HG03064 (cell line): ENCODE data around the gene MEP1A.
"Not testable (repeated sequence)": the region's sequence is repeated elsewhere in the genome, so short reads cannot be mapped to it uniquely, and the experiment has no call there.

ENCODE experiments used
- ATAC-seq: cut with Tn5 transposase; IDR thresholded peaks from one replicate; pipeline ENCODE4 v1.9.1; 2021; ENCODE audit warnings: low read depth; ENCODE audit not compliant: unreplicated experiment

The MEP1A gene, protein sequence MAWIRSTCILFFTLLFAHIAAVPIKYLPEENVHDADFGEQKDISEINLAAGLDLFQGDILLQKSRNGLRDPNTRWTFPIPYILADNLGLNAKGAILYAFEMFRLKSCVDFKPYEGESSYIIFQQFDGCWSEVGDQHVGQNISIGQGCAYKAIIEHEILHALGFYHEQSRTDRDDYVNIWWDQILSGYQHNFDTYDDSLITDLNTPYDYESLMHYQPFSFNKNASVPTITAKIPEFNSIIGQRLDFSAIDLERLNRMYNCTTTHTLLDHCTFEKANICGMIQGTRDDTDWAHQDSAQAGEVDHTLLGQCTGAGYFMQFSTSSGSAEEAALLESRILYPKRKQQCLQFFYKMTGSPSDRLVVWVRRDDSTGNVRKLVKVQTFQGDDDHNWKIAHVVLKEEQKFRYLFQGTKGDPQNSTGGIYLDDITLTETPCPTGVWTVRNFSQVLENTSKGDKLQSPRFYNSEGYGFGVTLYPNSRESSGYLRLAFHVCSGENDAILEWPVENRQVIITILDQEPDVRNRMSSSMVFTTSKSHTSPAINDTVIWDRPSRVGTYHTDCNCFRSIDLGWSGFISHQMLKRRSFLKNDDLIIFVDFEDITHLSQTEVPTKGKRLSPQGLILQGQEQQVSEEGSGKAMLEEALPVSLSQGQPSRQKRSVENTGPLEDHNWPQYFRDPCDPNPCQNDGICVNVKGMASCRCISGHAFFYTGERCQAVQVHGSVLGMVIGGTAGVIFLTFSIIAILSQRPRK

DNA sequence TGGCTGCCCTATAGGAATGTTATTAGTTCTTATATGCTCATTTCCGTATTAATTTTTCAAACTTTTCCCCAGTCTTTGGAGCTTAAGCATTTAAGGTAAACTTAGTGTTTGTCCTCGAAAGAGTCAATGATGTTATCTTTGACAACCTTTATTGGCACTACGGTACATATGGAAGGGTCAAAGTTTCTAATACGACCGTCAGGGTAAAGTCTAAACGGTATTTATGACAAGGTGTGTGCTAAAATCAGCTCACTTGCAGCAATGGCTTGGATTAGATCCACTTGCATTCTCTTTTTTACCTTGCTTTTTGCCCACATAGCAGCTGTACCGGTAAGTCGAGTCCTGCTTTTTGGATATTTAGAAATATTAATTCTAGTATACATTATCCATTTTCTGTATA is at the start of gene MEP1A:
Gene MEP1A (plus strand): TSS at position 252 of the 400 bp plus-strand sequence. CDS start 10 bp downstream, at position 262.
- no peak for ATAC-seq

DNA sequence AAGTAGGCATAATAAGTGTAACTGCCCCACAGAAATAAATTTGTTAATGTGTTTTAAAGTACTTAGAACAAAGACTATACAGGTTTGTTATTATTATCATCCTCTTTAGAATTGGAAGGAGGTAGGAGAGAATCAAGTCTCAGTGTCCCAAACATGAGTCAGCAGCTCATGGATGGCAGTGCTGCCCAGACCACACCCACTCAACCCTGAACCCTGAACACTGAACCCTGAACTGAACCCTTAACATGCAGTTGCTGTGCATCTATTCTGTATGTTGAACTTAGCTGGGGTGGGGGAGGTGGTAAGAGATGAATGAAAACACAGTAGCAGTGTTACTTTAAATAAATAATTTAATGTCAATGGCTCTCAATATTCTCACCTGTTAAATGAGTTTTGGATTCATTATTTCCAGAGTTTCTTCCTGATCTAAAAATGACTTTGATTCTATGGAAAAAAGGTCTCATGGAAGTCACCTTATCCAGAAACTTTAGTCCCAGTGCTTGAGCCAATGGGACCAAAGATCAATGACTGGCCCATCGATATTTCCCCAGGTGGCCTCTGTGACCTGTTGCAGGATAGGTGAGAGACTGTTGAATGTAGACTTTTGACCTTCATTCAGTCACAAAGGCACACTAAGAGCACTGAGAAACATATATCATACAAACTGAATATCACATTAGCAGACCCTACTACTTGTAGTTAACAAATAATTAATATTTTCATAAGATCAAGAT is 49.6 kb upstream of the MEP1A start:
- no peak for ATAC-seq

DNA sequence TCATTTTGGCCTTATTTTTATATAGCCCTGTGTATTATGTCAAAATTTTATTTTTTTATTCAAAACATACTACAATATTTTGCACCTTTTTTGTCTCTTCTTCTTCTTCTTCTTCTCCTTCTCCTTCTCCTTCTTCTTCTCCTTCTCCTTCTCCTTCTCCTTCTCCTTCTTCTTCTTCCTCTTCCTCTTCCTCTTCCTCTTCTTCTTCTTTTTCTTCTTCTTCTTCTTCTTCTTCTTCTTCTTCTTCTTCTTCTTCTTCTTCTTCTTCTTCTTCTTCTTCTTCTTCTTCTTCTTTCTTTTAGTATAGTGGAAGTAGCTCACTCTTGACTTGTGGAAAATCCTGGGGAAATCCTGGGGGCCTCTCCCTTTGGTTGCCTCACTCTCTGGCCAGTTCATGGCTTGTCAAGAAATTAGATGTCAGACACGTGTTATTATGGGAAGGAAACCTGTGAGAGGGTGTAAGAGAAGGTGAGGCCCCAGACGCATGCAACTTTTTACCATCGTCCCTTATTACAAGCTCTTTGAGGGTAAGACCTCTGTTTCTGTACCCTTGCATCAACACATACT is 48.9 kb upstream of the MEP1A start:
- not testable (repeated sequence) for ATAC-seq

DNA sequence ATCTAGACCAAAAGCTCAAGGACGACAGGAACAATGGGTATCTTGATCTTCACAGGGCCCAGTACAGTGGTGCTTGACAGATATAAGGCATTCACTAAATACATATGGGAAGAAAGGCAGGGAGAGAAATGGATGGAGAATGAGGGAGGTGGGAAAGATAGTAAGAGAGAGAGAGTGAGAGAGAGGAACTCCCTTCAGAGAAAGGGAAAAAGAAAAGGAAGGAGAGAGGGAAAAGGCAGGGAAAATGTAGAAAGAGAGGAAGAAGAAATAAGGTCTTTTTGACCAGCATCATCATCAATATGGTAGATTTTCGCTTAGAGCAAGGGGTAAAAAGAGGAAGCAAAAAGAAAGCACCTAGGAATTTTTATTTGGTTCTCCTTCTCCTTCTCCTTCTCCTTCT is 47.2 kb upstream of the MEP1A start:
- no peak for ATAC-seq

DNA sequence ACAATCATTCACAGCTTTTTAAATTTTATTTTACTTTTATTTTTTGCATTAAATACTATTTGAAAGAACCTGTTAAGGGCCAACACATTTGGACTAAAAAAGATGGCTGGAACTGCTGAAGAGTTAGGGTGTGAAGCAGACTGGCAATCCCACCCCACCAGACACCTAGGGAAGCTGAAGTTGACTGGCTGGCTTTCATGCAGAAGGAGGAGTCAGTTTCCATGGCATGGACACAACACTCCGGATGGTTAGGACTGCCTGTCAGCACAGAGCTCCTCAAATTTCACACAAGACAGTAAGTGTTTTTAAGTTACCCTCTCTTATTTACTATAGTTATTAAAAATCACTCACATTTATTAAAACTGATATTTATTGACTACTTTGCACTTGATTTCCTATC is 46.5 kb upstream of the MEP1A start, which contains the start of gene ANKRD66:
Gene ANKRD66 (plus strand): TSS at position 238 of the 400 bp plus-strand sequence. CDS start 5,016 bp downstream, outside the sequence.
- ATAC-seq, result no peak

DNA sequence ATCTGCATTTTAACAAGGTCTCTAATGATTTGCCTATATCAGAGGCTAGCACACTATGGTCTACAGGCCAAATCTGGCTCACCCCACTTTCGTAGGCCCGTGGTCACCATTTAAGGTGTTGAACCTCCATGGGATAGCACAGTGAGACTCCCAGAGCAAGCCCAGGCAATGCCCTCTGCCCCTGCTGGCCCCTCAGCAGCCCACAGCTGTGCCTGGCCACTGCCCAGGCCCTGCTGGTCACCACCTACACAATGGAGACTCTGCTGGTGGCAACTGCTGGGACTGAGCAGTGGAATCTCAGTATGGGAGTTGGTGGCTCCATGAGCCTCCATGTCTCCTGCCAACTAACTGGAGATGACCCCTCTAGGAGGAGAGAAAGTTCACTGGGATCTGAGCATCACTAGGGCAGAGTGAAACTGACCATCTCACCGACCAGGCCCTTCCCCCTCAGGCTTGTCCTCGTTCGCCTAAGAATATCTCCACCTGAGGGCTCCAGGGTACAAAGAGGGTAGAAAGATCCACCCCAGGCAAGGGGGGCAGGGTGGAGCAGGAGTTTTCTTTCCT is 44.2 kb upstream of the MEP1A start:
- no peak for ATAC-seq

DNA sequence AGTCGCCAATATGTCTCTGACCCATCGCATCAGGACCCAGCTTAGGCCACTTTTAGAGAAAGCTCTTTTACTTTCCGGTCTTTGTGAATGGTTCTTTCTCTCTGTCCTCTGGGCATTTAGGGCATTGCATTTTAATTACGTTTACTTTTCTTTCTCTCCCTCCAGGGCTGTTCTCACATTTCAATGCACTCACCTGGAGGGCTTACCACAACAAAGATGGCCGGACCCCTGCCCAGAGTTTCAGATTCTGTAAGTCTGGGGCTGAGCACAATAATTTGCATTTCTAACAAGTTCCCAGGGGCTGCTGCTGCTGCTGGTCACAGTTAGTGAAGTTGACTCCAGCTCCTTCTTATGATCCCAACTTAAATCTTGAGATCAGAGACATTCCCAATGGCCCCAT is 43.5 kb upstream of the MEP1A start:
- ATAC-seq, result no peak

DNA sequence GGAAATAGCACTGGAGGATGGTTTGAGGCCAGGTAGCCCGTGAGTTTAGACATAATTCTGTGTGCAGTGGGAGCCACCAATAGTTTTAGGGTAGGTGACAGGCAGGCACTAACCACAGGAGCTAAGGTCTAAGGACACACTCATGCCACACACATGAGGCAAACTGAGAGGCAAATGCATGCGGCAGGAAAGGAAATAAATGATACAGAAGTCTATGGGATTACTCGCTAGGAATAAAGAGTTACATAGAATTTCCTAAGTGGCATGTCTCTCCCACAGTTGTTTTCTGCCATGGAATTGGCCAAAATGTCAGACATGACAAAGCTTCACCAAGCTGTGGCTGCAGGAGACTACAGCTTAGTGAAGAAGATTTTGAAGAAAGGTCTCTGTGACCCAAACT is 41.5 kb upstream of the MEP1A start:
- no peak for ATAC-seq

DNA sequence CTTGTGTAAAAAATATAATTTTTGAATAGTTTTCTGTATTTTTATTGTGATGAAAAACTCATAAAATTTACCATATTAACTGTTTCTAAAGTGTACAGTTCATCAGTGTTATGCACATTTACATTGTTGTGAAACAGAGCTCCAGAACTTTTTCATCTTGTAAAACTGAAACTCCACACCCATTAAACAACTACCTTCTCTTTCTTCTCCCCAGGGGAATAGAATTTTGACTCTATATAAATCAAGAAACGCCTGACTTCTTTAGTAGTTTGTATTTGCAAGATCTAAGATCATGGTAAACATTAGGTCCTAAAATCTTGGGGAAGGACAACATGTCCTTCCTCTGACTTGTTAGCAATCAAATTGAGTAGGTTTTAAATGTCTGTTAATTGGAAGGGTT is 37.3 kb upstream of the MEP1A start:
- no peak for ATAC-seq

DNA sequence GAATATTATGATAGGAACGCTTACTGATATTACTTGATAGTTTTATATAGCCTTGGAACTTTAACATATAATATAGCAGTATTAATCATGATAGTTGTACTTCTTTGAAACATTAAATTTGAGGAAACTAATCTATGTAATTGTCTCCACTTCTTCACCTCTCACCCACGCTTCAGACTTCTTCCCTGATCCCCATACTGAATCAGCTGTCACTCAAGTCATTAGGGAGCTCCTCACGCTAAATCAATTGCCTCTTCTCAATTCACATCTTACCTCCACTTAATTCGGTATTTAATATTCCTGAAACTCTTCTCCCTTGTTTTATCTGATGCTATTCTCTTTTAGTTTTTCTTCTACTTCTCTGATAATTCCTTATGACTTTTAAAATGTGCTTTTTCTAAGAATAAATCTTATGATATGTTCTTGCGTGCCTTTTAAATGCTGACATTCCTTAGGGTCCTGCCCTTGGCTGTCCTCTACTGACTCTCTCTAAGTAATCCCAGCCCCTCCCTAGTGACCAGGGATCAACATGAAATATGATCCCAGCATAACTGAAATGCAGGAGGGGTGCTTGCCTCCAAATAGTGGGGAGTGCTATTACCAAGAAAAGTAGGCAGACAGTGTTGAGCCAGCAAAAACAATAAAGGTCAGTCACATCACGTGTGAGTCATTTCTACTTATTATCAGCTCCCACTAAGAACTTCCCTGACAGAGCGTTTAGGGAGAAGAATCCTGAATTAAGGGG is 36.5 kb upstream of the MEP1A start:
- ATAC-seq, result no peak

DNA sequence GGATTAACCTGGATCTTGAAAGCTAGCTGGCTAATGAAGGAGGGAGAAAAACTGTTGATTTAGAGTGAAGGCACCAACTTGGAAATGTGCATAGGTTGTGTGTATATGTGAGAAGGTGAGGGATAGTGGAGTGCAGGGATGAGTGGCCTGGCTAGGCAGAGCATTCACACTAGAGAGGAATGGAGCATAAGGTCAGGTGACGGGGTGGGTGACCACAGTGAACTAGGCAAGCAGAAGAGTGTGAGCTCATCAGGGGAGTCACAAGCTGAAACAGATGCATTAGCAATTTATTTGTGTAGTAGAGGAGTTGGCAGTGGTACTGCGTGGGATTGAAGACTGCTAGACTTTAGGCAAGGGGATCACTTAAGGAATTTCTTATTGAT is 36.0 kb upstream of the MEP1A start:
- no peak for ATAC-seq

DNA sequence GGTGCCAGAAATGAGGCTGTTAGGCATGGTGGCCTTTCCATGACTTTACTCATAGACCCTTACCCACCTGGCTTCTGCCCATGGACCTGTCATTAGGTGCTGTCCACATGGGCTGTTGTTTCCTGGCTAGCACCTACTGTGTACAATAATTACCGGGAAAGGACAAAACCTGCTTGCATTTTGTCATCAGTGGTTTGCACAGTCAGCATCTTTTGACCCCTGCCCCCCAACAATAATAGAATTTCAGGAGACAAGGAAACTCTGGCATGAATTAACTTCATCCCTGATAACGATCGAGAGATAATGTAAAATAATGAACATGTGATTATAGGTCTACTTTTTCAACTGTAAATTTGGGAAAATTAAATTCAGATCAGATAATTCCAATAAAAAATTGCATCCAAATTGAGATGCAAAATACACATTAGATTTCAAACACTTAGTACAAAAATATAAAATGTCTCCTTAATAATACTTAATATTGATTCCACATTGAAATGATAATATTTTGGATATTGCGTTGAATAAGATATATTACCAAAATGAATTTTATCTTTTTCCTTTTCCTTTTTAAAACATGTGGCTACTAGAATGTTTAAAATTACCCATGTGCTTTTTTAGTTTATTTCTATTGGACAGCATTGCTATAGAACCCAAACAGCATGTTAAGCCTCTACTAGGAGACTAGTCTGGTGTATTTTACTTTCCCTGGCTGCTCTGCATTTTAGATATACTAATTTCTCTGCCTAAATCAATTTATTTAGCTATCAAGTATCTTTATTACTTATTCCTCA is 34.0 kb upstream of the MEP1A start:
- ATAC-seq, result no peak

DNA sequence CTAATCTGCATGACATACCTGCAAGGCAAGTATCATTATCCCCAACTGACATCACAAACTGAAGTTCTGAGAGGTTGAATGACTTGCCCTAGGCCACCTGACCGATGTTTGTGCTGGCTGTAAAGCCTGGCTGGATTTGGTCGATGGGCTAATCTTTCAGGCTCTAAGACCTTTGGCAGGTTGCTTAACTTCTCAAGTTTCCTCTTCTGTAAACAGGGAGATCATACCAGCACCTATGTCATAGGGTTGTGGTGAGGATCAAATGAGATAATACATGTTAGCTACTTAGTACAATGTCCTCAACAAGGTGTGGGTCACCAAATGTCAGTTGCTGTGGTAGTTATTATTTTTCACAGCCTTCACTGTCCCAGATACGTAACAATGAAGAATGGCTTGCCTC is 32.3 kb upstream of the MEP1A start:
- no peak for ATAC-seq

DNA sequence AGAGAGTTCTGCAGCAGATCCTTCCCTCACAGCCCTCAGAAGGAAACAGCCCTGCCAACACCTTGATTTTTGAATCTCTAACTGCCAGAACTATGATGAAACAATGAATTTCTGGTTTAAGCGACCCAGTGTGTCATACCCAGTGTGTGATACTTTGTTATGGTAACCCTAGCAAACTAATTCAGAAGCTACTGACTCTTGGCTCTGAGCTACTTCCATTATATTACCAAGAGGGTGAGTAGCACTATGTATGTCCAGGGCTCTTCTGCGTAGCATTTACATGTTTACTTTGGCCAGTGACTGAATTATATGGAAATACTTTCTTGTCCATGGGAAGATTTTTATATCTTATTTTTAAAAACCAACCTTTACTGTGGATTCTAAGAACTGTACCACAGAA is 29.7 kb upstream of the MEP1A start:
- no peak for ATAC-seq

DNA sequence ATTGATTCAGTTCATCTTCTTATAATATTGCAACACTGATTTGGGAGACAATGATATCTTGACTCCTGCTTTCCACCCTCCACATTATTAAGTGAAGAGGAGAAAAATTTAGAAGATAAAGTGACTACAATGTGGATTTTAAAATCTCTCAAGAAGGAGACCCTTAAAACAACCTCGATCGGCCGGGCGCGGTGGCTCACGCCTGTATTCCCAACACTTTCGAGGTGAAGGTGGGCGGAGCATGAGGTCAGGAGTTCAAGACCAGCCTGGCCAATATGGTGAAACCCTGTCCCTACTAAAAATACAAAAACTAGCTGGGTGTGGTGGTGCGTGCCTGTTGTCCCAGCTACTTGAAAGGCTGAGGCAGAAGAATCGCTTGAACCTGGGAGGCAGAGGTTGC is 28.9 kb upstream of the MEP1A start:
- not testable (repeated sequence) for ATAC-seq

DNA sequence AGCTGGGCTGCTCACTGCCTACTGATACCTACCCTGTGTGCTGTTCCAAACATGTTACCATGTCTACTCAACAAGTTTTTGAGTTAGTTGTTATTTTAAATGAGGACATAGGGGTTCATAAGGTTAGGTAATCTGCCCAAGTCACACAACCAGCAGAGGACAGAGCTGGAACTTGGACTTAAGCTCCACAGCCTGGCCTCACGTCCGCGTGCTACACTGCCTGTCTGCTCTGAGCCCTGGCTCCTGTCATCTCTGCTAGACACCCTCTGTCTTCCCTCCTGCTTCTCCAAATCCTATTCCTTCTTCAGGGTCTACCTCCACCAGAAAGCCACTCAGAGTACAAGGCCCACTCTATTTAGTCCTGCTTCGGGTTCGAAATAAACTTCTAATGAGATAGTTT is 28.2 kb upstream of the MEP1A start:
- no peak for ATAC-seq

DNA sequence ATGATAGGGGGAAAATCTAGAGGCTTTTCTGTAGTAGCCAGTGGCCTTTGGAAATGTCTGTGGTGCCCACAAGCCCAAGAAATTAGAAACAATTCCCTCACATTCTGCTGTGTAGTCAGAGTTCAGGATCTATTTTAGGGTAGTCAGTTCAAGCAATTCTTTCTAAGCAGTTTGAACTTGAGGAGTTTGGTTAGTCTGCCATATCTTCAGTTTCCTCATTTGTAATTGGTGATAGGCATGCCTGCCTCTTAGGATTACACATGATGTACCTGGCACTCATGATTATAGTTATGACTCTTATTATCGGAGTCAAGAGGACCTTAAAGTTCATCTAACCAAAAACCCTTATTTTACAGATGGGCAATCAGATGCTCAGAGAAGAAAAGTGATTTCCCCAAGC is 21.2 kb upstream of the MEP1A start:
- ATAC-seq, result no peak

DNA sequence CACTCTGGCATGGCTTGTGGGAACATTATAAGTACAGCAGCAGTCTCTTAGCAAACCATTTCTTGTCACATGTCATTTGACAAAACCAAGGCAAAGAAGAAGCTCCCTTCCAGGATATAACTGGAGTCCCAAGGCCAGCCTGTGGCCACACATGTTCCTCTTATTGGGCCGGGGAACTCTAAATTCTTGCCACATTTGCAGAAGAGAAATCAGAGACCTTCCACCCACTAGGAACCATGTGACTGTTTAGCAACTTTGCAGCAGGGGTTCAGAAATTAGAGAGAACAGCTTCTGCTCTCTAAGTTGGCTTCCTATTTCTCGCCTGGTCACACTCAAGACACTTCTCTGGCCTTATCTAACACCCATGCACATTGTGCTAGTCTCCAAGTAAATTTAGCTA is 20.4 kb upstream of the MEP1A start:
- no peak for ATAC-seq

DNA sequence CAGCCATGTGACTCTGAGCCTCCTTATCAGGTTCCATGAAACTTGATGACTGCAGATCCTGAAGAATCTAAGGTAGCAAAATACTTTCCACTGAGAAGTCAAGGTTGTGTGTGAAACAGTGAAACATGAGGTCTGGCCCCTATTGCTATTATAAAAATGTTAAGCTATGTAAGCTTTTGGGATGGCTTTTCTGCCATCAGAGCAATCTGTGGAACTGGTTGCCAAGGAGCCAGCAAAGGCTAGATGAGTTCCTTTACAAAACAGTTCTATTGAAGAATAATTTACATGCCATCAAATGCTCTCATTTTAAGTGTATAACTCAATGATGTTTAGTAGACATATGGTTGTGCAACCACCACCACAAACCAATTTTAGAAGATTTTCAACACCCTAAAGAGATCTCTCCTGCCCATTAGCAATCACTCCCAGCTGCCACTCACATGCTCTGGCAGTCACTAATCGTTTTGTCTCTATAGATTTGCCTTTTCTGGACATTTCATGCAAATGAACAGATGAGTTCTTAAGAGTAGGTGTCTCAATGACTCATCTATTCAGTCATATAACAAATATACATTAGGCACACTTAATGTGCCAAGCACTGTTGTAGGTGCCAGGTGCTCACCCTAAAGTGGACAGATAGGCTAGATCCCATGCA is 19.9 kb upstream of the MEP1A start:
- ATAC-seq, result no peak
